DLD1 (cell line): ENCODE measurements around the gene NTMT2.
"Not testable (repeated sequence)": the region's sequence is repeated elsewhere in the genome, so short reads cannot be mapped to it uniquely, and the experiment has no call there.

Experiments used
- in situ Hi-C: cut with HindIII; loops from 2 replicates; pipeline ENCODE4 v1.10.0; 2017; ENCODE audit warnings: low sequenced_read_pairs

The NTMT2 gene

GRCh38 chr1:170156594-170156993, 10.8 kb downstream of the NTMT2 start:
- in situ Hi-C loops: no loop called here

DNA sequence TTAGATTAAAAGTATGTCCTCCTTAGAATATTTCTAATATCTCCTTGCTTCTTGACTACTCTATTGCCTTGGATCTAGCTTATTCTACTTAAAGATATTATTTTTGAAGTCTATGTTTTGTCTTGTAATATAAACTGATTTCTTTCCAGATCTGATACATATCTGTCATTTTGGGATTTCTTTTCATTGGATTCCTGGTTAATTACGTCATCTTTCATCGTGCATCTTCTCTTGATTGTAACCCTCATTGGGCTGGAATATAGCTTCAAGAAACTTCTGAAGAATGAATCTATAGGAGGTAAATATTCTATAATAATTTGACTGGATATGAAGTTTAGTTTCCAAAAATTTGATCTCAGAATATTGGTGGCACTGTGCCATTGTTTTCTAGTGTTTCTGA, 12.1 kb downstream of the NTMT2 start:
- in situ Hi-C loops: no loop called here

DNA sequence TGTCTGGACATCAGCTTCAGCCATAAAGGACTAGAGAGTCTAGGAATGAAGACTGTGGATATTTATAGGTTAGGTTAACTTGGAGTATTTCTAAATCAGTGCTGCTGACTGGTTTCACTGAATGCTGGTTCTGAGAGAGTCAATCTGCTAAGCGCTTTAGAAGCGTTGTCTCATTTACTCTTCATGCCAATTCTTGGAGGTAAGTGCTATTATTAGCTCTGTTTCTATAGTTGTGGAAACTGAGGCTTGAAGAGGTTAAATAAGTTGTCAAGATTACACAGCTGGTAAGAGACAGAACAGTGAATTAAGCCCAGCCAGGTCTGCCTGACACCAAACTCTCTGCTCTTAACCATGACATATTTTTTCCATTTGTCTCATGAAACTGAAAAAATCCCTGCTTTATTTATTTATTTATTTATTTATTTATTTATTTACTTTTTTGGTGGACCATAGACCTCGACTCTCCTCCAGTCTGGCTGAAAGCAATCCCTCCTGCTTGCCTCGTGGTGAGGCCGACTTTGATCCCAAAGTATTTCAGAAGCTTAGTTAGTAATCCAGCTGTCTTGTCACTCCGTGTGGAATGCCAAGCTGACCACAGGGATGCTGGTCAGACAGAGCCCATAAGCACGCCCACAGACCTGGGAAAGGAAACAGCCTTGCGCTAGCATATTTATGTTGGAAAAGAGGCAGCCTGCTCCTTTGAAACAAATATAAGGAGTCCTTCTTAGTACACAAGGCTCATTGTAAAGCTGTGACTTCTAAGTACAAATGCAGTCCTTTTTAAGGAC, 16.9 kb downstream of the NTMT2 start:
- in situ Hi-C loops: no loop called here

- in situ Hi-C loops: no loop called here
Observed at GRCh38 chr1:170164103-170164763, 18.5 kb downstream of the NTMT2 start.

GRCh38 chr1:170166518-170167180, 20.9 kb downstream of the NTMT2 start:
- in situ Hi-C loops: no loop called here

- in situ Hi-C loops: no loop called here
Observed at GRCh38 chr1:170168265-170168664, 22.5 kb downstream of the NTMT2 start.

DNA sequence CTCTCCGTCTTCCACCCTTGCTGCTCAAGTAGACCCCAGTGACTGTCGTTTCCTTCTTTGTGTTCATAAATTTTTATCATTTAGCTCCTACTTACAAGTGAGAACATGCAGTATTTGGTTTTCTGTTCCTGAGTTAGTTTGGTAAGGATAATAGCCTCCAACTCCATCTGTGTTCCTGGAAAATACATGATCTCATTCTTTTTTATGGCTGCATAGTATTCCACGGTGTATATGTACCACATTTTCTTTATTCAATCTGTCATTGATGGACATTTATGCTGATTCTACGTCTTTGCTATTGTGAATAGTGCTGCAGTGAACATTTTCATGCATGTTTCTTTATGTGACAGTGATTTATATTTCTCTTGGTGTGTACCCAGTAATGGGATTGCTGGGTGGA, 24.8 kb downstream of the NTMT2 start:
- in situ Hi-C loops: not testable (repeated sequence)

DNA sequence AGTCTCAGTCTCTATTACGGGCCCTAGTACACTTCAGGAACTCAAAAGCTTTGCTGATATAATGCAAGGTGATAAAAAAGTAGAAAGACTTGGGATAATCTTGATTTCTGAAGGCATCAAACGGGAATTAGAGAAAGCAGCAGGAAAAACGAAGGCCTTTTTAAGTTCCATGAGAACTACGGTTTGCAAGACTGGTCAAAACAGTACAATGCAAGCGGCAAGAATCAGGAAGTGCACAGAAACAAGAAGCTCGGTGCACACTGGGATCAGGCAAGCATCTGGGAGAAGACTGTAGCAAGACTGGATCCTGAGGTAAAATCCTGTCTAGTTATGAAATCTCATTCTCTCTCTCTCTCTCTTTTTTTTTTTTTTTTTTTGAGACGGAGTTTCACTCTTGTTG, 28.6 kb downstream of the NTMT2 start:
- in situ Hi-C loops: no loop called here

GRCh38 chr1:170175041-170175440, 29.3 kb downstream of the NTMT2 start:
- in situ Hi-C loops: no loop called here

GRCh38 chr1:170175484-170175883, 29.7 kb downstream of the NTMT2 start:
- in situ Hi-C loops: no loop called here

DNA sequence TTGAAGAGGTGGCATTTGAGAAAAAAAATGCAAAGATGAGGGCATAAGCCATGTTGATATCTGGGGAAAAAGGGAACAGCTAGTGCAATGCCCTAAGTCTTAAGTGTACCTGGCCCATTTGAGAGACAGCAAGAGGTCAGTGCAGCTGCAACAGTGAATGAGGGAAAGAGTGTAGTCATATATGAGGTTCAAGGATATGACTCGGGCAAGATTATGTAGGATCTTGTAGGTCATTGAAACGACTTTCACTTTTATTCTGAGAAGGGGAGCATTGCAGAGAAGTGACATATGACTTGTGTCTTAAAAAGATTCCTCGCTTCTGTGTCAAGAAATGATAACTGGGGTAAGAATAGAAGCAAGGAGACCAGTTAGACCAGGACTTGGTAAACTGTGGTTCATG, 31.0 kb downstream of the NTMT2 start:
- in situ Hi-C loops: no loop called here

- in situ Hi-C loops: no loop called here
Observed at GRCh38 chr1:170182442-170182841, 36.7 kb downstream of the NTMT2 start.

GRCh38 chr1:170192546-170192945, 46.8 kb downstream of the NTMT2 start:
- in situ Hi-C loops: no loop called here

DNA sequence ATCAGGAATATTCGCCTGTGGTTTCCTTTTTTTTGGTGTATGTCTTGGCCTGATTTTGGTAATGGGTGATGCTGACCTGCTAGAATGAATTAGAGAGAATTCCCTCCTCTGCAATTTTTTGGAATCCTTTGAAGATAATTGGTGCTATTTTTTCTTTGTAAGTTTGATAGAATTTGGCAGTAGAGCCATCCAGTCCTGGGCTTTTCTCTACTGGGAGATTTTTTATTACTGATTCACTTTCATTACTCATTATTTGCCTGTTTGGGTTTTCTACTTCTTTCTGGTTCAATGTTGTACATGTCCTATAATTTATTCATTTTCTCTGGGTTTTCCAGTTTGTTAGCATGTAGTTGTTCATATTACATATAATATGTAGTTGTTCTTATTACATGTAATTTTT, 48.7 kb downstream of the NTMT2 start:
- in situ Hi-C loops: no loop called here

DNA sequence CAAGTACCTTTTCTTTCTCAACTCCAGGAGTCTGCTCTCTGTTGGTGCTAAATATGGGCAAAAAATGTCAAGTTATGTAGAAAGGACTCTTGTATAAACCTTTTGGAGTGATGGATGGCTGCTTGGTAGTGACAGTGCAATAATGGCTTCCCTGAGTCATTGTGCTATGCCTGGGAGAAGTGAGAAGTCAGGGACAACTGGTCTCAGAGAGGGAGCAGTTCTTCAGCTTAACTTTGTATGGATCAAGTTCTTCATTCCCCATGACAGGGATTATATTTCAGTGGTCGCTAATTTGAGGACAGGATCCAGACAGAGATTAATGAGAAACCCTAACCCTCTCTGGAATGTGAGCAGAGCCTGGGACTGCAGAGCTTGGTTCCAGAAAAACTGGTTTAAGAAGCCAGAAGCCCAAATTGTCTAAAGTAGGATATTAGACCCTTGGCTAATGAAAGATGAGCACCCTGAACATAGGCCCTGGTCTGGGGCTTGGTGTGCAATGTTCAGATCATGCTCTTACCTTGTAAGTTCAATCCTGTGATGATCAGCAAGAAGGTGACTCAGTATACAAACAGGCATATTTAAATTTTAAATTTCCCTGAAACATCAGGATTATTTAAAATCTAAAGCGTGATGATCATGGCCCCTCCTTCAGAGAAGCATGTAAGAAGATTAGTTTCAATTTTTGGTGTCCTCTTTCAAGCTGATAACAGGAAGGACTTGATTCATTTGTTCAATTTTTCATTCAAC, 50.9 kb downstream of the NTMT2 start:
- in situ Hi-C loops: no loop called here

DNA sequence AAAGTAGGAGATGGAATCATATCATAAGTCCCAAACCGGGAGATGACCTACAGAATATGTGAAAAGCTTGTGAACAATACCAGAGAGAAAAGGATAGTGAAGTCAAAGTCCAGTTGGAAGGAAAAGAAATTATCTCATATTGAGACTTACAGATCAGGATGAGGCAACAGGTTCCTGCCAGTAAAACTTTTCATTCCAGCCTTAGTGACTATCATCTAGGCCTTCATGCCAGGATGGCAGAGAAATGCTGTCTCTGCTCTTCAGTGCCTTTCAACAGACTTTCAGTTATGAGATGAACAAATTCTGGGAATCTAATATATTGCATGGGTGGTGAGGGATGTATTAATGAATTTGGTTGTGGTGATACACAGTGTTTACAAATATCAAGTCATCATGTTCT, 52.3 kb downstream of the NTMT2 start:
- in situ Hi-C loops: no loop called here

DNA sequence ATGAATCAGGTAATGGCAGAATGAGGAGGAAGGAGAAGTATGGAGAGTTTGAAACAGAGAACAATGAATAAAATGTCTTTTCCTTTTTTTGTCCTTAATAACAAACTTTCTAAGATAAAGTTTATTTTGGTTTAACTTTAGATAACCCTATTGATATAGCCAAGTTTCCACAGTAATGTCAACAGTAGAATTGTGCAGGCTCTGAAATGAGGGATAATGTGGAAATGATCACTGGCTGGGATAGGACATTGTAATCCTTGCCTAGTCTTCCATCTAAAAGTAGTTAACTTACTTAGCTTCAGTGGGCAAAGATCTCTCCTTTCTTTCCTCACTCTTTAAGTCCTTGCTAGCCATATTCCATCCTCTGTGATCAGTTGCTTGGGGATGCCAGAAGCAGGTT, 52.8 kb downstream of the NTMT2 start:
- in situ Hi-C loops: no loop called here

DNA sequence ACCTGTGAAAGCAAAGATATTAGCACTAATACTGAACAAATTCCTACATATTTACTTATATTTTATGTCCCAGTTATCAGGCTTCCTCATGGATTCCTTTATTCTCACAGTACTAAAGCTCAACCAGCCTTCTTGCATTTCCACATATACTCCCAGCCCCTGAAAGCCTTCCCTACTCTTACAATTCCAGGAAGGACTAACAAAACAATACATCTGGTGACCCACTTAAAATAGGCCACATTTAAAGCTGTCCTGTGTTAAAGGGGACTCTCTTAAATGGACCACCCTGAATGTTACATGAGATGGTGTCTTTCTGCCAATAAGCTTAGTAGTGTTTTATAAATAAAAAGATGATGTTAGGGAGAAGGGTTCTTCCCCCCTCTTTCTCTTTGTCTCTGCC, 54.4 kb downstream of the NTMT2 start:
- in situ Hi-C loops: no loop called here

- in situ Hi-C loops: no loop called here
Observed at GRCh38 chr1:170200621-170201397, 55.0 kb downstream of the NTMT2 start.

DNA sequence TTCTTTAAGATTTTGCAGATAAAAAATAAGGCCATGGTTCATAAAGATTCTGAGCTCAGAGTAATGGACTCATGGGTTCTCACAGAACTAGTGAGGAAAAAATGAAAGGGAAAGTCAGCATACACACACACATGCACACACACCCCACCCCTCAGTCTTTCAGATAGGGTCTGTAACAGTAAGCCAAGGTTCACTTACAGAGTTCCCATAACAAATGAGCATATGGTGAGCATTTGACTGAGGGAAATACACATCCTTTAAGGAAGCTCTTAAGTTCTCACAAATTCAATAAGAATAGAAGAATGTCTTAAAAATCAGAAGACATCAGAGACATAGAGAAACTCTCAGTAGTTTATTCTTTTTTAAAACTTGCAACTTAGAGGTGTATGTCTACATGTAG, 57.9 kb downstream of the NTMT2 start:
- in situ Hi-C loops: no loop called here

GRCh38 chr1:170204121-170204520, 58.4 kb downstream of the NTMT2 start:
- in situ Hi-C loops: no loop called here
